Measurements from ENCODE around the gene MYL6. TPM values are rescaled to one million over a fixed set of nuclear protein-coding genes. Genes with fewer than 3 reads are reported as not detected.
"Not testable (repeated sequence)": the region's sequence is repeated elsewhere in the genome, so short reads cannot be mapped to it uniquely, and the experiment has no call there.

The MYL6 gene
- total and polyA plus RNA-seq, 7 donors, result 216 to 711 (median 384) TPM

GRCh38 chr12:56116267-56117081, 41.7 kb upstream of the MYL6 start, which contains the start of gene RPL41:
RPL41 (plus strand) TSS chr12:56116633.
- Histone ChIP-seq H3K9me3 (no peaks in the 10 kb centered on the region), H3K27ac (peak within 1 kb of the TSS; percentile 95), H3K27me3 (ENCODE audit: insufficient read depth in 3 of 3, low read length in 2 of 3) (no peaks in the 10 kb centered on the region), H3K4me1 (peaks cover 31% of the 10 kb centered on the region), H3K36me3 (ENCODE audit: insufficient read depth in 1 of 2, low read depth in 1 of 2) (peaks cover 3 to 45% of the 10 kb centered on the region in 2 donors), H3K4me3 (peak within 1 kb of the TSS; percentile 81)
- intact Hi-C loops (cut with DNase I), result loop anchor here in 1 of 2 donors (5.0 kb wide), 1 partner anchor 106 kb away; the partner anchor contains the start of genes NABP2 and RNF41
- ATAC-seq (peak; percentile 73 to 78 (median 74)), DNase-seq (peak; percentile 92 to 96)
- WGBS, 3 donors, result 0% methylated on average over 34 of the region's 34 CpGs
- no peak for TF ChIP-seq CTCF (IDR thresholded peaks at IDR 0.05)

- WGBS, 3 donors, result 1 to 3% (median 1%) methylated on average over 12 of the region's 16 CpGs
- not testable (repeated sequence) for H3K9me3 ChIP-seq; H3K27me3 ChIP-seq (ENCODE audit: insufficient read depth in 3 of 3, low read length in 2 of 3); DNase-seq; ATAC-seq
- H3K4me3 ChIP-seq, result peak overlapping the region; percentile 81
- intact Hi-C loops (cut with DNase I), result loop anchor here in 1 of 2 donors (5.0 kb wide), 1 partner anchor 105 kb away; the partner anchor contains the start of genes NABP2 and RNF41
- H3K36me3 ChIP-seq (ENCODE audit: insufficient read depth in 1 of 2, low read depth in 1 of 2), result peaks cover 3 to 45% of the 10 kb centered on the region in 2 donors
- peak overlapping the region; percentile 95 for H3K27ac ChIP-seq
- peaks cover 36% of the 10 kb centered on the region for H3K4me1 ChIP-seq
Observed at GRCh38 chr12:56117082-56117706, 41.0 kb upstream of the MYL6 start.

- peak within 1 kb of the TSS; percentile 81 for H3K4me3 ChIP-seq
- peak; percentile 52 for TF ChIP-seq CTCF (IDR thresholded peaks at IDR 0.05)
- WGBS, 3 donors, result 0 to 1% (median 0%) methylated on average over 50 to 61 of the region's 61 CpGs
- no peaks in the 10 kb centered on the region for H3K9me3 ChIP-seq
- peaks cover 44% of the 10 kb centered on the region for H3K4me1 ChIP-seq
- no peaks in the 10 kb centered on the region for H3K27me3 ChIP-seq (ENCODE audit: insufficient read depth in 3 of 3, low read length in 2 of 3)
- intact Hi-C loops (cut with DNase I), result loop anchor here in 1 of 2 donors (5.0 kb wide), 1 partner anchor 104 kb away; the partner anchor contains the start of genes NABP2 and RNF41
- peak within 1 kb of the TSS; percentile 95 for H3K27ac ChIP-seq
- DNase-seq (peak; percentile 97 to 98), ATAC-seq (peak; percentile 80 to 86 (median 82))
- peaks cover 3 to 40% of the 10 kb centered on the region in 2 donors for H3K36me3 ChIP-seq (ENCODE audit: insufficient read depth in 1 of 2, low read depth in 1 of 2)
Observed at GRCh38 chr12:56117778-56118687, 40.1 kb upstream of the MYL6 start, which contains the start of gene ZC3H10. ZC3H10 (plus strand) TSS chr12:56118266; CDS start chr12:56120563, 2,297 bp downstream.

GRCh38 chr12:56118688-56119357, 39.3 kb upstream of the MYL6 start:
- ATAC-seq, result no peak
- TF ChIP-seq CTCF (IDR thresholded peaks at IDR 0.05), result no peak
- intact Hi-C loops (cut with DNase I), result loop anchor here (1.0 to 5.0 kb wide), 2 partner anchors 103 to 105 kb away; partner anchors contain the start of genes NABP2 (in 2 of the 2) and RNF41 (in 1 of the 2)
- Histone ChIP-seq H3K27me3 (ENCODE audit: insufficient read depth in 3 of 3, low read length in 2 of 3) (no peaks in the 10 kb centered on the region), H3K27ac (peak overlapping the region; percentile 95), H3K4me3 (peak overlapping the region; percentile 81), H3K4me1 (peaks cover 44% of the 10 kb centered on the region), H3K9me3 (no peaks in the 10 kb centered on the region), H3K36me3 (ENCODE audit: insufficient read depth in 1 of 2, low read depth in 1 of 2) (peaks cover 3 to 32% of the 10 kb centered on the region in 2 donors)
- 8 to 12% (median 9%) methylated on average over 13 of the region's 13 CpGs for WGBS, 3 donors
- peak in 1 of 2 donors; percentile 23 for DNase-seq

All from psoas muscle (tissue), 8 donors.